Activated naive CD8-positive, alpha-beta T cell (primary cell): ENCODE data around the gene PCDH18.
"Not testable (repeated sequence)": the region's sequence is repeated elsewhere in the genome, so short reads cannot be mapped to it uniquely, and the experiment has no call there.

Experiments
- H3K27ac Mint-ChIP-seq: one replicate; pipeline ENCODE4 v1.8.0; 2021; ENCODE audit warnings: mixed read lengths
- H3K27me3 Mint-ChIP-seq: one replicate; pipeline ENCODE4 v1.8.0; 2021; ENCODE audit warnings: mixed read lengths
- H3K36me3 Mint-ChIP-seq: one replicate; pipeline ENCODE4 v1.8.0; 2021; ENCODE audit warnings: mixed read lengths
- H3K4me1 Mint-ChIP-seq: one replicate; pipeline ENCODE4 v1.8.0; 2021; ENCODE audit warnings: low read depth, mixed read lengths
- H3K4me3 Mint-ChIP-seq: one replicate; pipeline ENCODE4 v1.8.0; 2021; ENCODE audit warnings: mild to moderate bottlenecking, mixed read lengths
- H3K9me3 Mint-ChIP-seq: one replicate; pipeline ENCODE4 v1.8.0; 2021; ENCODE audit warnings: low read depth, mixed read lengths

The PCDH18 gene

DNA sequence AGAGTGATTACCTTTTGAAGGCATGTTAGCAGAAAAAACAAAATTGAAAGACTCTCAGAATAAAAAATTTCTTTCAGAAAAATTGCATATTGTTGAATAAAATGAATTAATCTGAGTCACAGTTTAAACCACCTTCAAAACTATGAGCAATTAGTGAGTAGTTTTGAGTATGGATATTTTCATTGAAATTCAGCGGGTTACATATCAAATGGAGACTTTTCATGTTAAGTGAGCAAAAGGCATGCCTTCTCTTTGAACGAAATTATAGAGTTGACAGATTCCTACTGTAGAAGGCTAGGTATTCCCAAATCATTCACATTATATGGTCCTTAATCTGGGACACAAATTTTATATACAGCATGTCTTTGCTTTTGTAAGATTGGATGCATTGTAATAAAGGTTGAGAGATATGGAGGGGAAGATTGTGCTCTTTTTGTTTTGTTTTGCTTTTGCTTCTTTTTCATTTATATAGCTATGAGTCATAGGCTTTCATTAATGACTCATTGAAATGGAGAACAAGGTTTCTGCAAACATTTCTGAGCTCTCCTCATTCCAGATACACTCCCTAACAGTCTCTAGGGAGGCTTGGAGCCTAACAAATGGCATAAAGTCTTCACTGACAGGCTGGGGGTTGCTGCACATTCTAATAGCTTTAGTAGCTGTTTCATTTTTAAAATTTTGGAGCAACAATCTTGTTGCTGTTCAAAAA is 21.6 kb downstream of the PCDH18 start:
- Mint-ChIP-seq H3K36me3 (no peaks in the 10 kb centered on the region), H3K9me3 (peaks cover 3% of the 10 kb centered on the region), H3K4me1 (no peaks in the 10 kb centered on the region), H3K4me3 (no peak overlapping the region), H3K27me3 (no peaks in the 10 kb centered on the region), H3K27ac (no peak overlapping the region)

DNA sequence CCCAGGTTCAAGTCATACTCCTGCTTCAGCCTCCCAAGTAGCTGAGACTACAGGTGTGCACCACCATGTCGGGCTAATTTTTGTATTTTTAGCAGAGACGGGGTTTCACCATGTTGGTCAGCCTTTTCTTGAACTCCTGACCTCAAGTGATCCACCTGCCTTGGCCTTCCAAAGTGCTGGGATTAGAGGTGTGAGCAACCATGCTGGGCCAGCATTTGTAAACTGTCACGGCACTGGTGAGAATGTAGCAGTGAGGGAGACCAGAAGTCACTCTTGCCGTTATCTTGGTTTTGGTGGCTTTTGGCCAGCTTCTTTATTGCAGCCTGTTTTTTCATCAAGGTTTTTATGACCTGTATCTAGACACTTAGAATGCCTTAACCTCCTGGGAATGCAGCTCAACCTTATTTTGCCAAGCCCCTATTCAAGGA is 22.4 kb downstream of the PCDH18 start:
- no peaks in the 10 kb centered on the region for H3K27me3 Mint-ChIP-seq
- no peak overlapping the region for H3K27ac Mint-ChIP-seq
- H3K4me1 Mint-ChIP-seq = no peaks in the 10 kb centered on the region
- H3K4me3 Mint-ChIP-seq = no peak overlapping the region
- peaks cover 3% of the 10 kb centered on the region for H3K9me3 Mint-ChIP-seq
- H3K36me3 Mint-ChIP-seq = no peaks in the 10 kb centered on the region

DNA sequence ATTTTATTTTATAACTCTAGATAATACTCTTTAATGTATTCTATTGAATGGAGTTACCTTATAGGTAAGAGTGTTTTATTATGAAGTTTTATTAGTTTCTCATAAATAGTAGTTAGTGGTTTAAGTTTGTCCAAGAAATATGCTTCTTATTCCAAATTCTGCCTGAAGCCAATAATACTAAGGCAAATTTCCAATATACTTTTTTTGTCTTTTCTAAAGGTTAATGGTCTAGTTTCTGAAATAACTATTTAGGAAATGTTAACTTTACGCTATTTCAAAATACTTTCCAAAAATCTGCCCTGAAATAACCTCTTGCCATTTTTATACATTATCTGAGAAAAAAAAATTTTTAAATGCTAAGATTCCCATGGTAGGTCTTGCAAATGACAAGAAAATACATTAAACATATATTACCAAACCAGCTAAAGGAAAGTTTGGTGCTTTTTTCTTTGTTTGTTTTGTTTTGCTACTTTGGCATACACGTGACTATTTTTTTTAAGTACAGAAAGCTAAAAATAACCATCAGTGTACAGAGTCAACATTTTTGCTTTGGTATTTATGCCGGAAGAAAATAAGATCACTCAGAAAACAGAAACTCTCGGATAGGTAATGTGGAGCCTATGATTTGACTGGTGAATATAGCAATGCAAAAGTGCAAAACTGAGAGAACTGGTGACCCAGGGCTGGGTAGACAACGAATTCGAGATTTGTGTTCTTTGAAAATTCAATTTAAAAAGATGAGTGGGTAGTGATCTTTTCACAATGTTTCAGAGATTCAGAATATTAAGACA is 29.8 kb downstream of the PCDH18 start:
- Mint-ChIP-seq H3K4me1 (no peaks in the 10 kb centered on the region), H3K9me3 (no peaks in the 10 kb centered on the region), H3K36me3 (no peaks in the 10 kb centered on the region), H3K4me3 (no peak overlapping the region), H3K27me3 (no peaks in the 10 kb centered on the region), H3K27ac (no peak overlapping the region)

DNA sequence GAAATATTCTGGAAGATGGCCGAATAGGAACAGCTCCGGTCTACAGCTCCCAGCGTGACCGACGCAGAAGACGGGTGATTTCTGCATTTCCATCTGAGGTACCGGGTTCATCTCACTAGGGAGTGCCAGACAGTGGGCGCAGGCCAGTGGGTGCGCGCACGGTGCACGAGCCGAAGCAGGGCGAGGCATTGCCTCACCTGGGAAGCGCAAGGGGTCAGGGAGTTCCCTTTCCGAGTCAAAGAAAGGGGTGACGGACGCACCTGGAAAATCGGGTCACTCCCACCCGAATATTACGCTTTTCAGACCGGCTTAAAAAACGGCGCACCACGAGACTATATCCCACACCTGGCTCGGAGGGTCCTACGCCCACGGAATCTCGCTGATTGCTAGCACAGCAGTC is 36.0 kb downstream of the PCDH18 start:
- not testable (repeated sequence) for H3K27me3 Mint-ChIP-seq, H3K4me1 Mint-ChIP-seq, H3K27ac Mint-ChIP-seq, H3K9me3 Mint-ChIP-seq, H3K4me3 Mint-ChIP-seq, H3K36me3 Mint-ChIP-seq

DNA sequence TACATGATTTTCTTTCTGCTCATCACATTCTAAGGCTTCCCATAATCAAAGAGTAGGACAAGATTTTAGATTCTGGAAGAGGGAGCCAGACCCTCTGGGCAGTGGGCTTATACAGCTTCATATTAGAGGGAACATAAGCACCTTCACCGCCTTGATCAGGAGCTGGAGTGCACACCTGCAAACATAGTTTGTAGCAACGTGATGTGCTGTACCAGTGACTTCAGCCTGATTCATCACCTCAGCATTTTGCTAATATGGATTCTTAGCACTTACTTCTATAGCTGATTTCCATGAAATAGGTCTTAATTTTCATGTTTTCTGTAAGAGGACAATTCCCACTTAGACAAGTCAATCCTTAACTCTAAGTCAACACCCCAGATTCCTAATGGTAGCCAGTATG is 36.7 kb downstream of the PCDH18 start:
- no peaks in the 10 kb centered on the region for H3K4me1 Mint-ChIP-seq
- H3K4me3 Mint-ChIP-seq = no peak overlapping the region
- H3K36me3 Mint-ChIP-seq = no peaks in the 10 kb centered on the region
- no peaks in the 10 kb centered on the region for H3K9me3 Mint-ChIP-seq
- H3K27me3 Mint-ChIP-seq = no peaks in the 10 kb centered on the region
- H3K27ac Mint-ChIP-seq = no peak overlapping the region

DNA sequence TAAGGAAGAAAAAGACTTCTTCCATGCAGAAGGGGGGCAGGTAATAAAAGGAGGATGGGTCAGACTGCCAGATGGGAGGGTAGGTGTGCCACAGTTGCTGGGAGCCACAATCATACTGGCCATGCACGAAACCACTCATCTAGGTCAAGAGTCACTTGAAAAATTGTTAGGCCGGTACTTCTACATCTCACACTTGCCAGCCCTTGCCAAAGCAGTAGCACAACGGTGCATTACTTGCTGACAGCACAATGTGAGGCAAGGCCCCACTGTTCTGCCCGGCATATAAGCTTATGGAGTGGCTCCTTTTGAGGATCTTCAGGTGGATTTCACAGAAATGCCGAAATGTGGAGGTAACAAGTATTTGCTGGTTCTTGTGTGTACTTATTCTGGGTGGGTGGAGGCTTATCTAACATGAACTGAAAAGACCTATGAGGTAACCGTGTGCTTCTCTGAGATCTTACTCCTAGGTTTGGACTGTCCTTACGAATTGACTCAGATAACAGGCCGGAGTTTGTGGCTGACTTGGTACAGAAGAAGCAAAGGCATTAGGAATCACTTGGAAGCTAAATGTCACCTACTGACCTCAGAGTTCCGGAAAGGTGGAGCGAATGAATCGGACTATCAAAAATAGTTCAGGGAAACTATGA is 48.9 kb downstream of the PCDH18 start:
- not testable (repeated sequence) for H3K4me1 Mint-ChIP-seq, H3K27me3 Mint-ChIP-seq, H3K9me3 Mint-ChIP-seq

DNA sequence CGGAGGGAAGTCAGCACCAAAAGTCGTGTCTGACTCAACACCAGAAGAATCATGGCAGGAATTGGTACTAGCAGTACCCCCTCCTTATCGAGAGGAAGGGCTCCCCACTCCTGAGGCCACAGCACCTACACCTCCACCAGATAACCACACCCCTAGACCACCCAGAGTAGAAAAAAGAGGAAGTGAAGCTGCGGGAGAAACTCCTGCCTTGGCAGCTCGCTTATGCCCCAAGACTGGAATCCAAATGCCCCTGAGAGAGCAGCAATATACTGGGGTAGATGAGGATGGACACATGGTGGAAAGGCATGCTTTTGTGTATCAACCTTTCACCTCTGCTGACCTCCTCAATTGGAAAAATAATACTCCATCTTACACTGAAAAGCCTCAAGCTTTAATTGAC is 52.6 kb downstream of the PCDH18 start:
- not testable (repeated sequence) for H3K4me3 Mint-ChIP-seq, H3K4me1 Mint-ChIP-seq, H3K9me3 Mint-ChIP-seq, H3K27me3 Mint-ChIP-seq, H3K36me3 Mint-ChIP-seq, H3K27ac Mint-ChIP-seq

More for the DNA sequence above, 48.9 kb downstream of the PCDH18 start:
- H3K4me3 Mint-ChIP-seq, H3K36me3 Mint-ChIP-seq, H3K27ac Mint-ChIP-seq: not testable (repeated sequence)

DNA sequence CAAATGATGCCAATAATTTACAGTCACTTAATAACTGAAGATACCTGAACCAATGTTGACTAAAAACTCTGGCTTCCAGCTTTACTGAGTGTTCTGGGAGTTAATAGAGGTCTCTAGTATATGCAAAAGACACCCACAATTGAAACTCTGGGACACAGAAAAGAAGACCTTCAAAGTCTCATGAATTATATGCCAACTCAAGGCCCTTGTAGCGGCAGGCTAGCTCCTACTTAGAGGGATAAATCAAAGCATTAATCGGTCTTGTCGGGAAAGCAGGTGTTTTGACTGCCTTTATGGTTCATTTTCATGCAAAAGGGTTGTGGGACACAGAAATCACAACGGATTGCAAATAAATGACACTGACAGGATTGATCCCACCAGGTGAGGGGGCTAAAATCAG is 55.9 kb downstream of the PCDH18 start:
- Mint-ChIP-seq H3K4me3 (no peak overlapping the region), H3K36me3 (no peaks in the 10 kb centered on the region), H3K27ac (no peak overlapping the region), H3K4me1 (no peaks in the 10 kb centered on the region), H3K9me3 (no peaks in the 10 kb centered on the region), H3K27me3 (no peaks in the 10 kb centered on the region)

DNA sequence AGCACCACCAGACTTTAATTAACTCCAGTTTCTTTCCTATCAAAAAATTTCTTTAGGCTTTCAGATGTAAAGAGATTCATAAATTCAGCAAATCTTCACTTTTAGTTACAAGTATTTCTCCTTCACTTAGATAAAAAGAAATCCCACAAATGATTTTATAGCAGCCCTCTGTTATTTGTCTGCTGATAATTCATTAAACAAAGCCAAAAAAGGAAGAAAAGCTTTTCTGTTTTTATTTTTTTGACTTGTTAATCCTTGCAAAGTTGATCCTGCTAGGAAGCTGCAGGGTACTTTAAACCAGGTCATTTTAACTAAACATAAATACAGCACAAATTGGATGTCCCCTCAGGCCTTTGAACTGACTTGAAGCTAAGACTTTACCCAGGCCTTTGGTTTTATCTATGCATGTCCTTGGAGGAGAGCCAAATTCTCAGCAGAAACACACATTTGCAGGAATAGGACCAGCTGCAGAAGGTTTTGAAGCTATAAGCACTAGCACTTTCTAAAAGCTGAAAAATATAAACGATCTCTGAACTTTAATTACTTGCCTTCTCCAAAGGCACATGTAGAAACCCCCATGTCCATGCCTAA is 57.5 kb downstream of the PCDH18 start:
- no peak overlapping the region for H3K4me3 Mint-ChIP-seq
- H3K9me3 Mint-ChIP-seq = no peaks in the 10 kb centered on the region
- no peak overlapping the region for H3K27ac Mint-ChIP-seq
- H3K27me3 Mint-ChIP-seq = no peaks in the 10 kb centered on the region
- H3K4me1 Mint-ChIP-seq = no peaks in the 10 kb centered on the region
- no peaks in the 10 kb centered on the region for H3K36me3 Mint-ChIP-seq

DNA sequence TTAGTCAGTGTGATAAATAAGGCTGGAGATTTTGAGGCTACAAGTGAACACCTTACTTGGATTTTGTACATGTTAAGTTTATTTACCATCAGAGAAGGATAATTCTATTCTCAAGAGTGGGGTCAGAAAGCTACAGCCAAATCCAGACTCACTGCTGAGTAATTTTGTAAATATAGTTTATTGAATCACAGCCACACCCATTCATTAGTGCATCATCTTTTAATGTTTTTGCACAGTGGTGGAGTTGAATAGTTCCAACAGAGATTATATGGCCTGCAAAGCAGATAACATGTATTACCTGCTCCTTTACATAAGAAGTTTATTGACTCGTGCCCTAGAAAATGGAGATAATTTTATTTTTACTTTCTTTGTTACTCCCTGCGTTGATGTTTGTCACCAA is 60.4 kb downstream of the PCDH18 start:
- H3K27ac Mint-ChIP-seq = no peak overlapping the region
- no peak overlapping the region for H3K4me3 Mint-ChIP-seq
- no peaks in the 10 kb centered on the region for H3K27me3 Mint-ChIP-seq
- no peaks in the 10 kb centered on the region for H3K36me3 Mint-ChIP-seq
- no peaks in the 10 kb centered on the region for H3K9me3 Mint-ChIP-seq
- H3K4me1 Mint-ChIP-seq = no peaks in the 10 kb centered on the region

DNA sequence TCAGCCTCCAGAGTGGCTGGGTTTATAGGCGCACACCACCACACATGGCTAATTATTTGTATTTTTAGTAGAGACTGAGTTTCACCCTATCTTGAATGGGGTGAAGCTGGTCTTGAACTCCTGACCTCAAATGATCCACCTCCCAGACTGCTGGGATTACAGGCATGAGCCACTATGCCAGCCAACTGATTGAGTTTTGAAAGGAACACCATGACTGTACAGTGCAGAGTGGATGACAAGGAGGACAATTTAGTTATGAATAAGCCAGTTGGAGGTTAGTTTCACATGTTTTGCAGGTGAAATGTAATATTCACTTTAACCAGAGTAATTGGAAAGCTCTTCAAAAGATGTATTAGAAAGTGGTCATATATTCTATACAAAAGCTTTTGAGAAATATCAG is 60.8 kb downstream of the PCDH18 start:
- Mint-ChIP-seq H3K27ac (no peak overlapping the region), H3K9me3 (no peaks in the 10 kb centered on the region), H3K4me3 (no peak overlapping the region), H3K27me3 (no peaks in the 10 kb centered on the region), H3K4me1 (no peaks in the 10 kb centered on the region), H3K36me3 (no peaks in the 10 kb centered on the region)

DNA sequence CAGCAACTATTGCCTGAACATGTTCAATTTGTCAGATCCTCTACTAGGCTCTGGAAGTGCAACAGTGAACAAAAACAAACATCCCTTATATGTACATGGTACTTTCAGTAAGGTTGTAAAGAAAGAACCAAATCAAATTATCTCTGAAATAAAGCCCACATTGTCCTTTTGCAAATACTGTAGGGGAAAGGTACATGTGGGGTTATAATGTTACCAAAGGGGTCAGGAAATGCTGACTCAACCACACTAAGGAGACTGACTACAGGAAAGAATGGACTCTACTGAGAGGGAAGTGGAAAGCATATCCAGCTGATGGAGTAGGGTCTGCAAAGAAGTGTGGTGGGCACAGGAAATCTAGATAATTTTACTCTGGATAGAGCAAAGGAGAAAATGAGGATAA is 61.5 kb downstream of the PCDH18 start:
- Mint-ChIP-seq H3K27ac (no peak overlapping the region), H3K36me3 (no peaks in the 10 kb centered on the region), H3K9me3 (no peaks in the 10 kb centered on the region), H3K27me3 (no peaks in the 10 kb centered on the region), H3K4me1 (no peaks in the 10 kb centered on the region), H3K4me3 (no peak overlapping the region)
